Keratinocyte (primary cell): ENCODE data around the gene COQ8A. TPM values are rescaled to one million over a fixed set of nuclear protein-coding genes. Genes with fewer than 3 reads are reported as not detected.

Experiments
- DNase-seq: peaks from one replicate; pipeline ENCODE4 v3.0.0-alpha.2; 2011; ENCODE audit warnings: low read depth, missing footprints, low spot score
- FAIRE-seq: peaks from 2 replicates; lab custom pipeline; 2011; peaks lifted over from hg19 to GRCh38; lab: Jason Lieb, UNC
- H2AFZ ChIP-seq: 2 replicates; pipeline ENCODE4 v1.6.0; 2012; ENCODE audit warnings: low read length, control low read depth, inconsistent platforms; ENCODE audit not compliant: control insufficient read depth
- H3K27ac ChIP-seq: 2 replicates; pipeline ENCODE4 v1.5.1; 2011; ENCODE audit warnings: low read length; ENCODE audit not compliant: control insufficient read depth, insufficient read depth
- H3K27me3 ChIP-seq: 3 replicates; pipeline ENCODE4 v1.6.0; 2011; ENCODE audit warnings: low read length; ENCODE audit not compliant: control insufficient read depth, insufficient read depth; ENCODE audit errors: extremely low read depth
- H3K36me3 ChIP-seq, 2 experiments: 2 replicates in 1 of 2; 3 replicates in 1 of 2; pipeline ENCODE4 v1.5.1; 2011; ENCODE audit warnings: low read length in 2 of 2, mild to moderate bottlenecking in 1 of 2; ENCODE audit not compliant: control insufficient read depth in 2 of 2, insufficient read depth in 2 of 2; ENCODE audit errors: extremely low read depth in 1 of 2
- H3K4me1 ChIP-seq: 3 replicates; pipeline ENCODE4 v1.5.1; 2011; ENCODE audit warnings: low read length; ENCODE audit not compliant: control insufficient read depth, insufficient read depth; ENCODE audit errors: extremely low read depth
- H3K4me2 ChIP-seq: 3 replicates; pipeline ENCODE4 v1.6.0; 2011; ENCODE audit warnings: low read depth, low read length; ENCODE audit not compliant: control insufficient read depth, insufficient read depth; ENCODE audit errors: extremely low read depth
- H3K4me3 ChIP-seq, 3 experiments: fragments of 200-600 bp in 1 of 3; sonication (generic) in 1 of 3; 2 replicates in 2 of 3; 3 replicates in 1 of 3; pipeline ENCODE4 v1.5.1; 2011 to 2016; ENCODE audit warnings: low read length in 3 of 3, mild to moderate bottlenecking in 3 of 3, control low read depth in 2 of 3, inconsistent platforms in 1 of 3, low read depth in 1 of 3, mixed read lengths in 1 of 3, mixed run types in 1 of 3, moderate library complexity in 1 of 3; ENCODE audit not compliant: control insufficient read depth in 2 of 3, insufficient read depth in 2 of 3; ENCODE audit errors: extremely low read depth in 1 of 3
- H3K79me2 ChIP-seq: 2 replicates; pipeline ENCODE4 v1.6.0; 2012; ENCODE audit warnings: low read length; ENCODE audit not compliant: control insufficient read depth, insufficient read depth
- H3K9ac ChIP-seq: 3 replicates; pipeline ENCODE4 v1.6.0; 2011; ENCODE audit warnings: low read length; ENCODE audit not compliant: control insufficient read depth, insufficient read depth; ENCODE audit errors: extremely low read depth
- H3K9me1 ChIP-seq: 3 replicates; pipeline ENCODE4 v1.6.0; 2011; ENCODE audit warnings: low read length; ENCODE audit not compliant: control insufficient read depth, insufficient read depth; ENCODE audit errors: extremely low read depth
- H3K9me3 ChIP-seq: 2 replicates; pipeline ENCODE4 v1.5.1; 2012; ENCODE audit warnings: low read depth, low read length; ENCODE audit not compliant: control insufficient read depth
- H4K20me1 ChIP-seq: 3 replicates; pipeline ENCODE4 v1.6.0; 2011; ENCODE audit warnings: low read length; ENCODE audit not compliant: control insufficient read depth, insufficient read depth; ENCODE audit errors: extremely low read depth
- EZH2 ChIP-seq: IDR thresholded peaks from one replicate; pipeline ENCODE4 v1.6.1; 2012; ENCODE audit warnings: inconsistent platforms, mild to moderate bottlenecking, low read length, moderate library complexity
- dilution Hi-C: fragments of 300-500 bp; cut with MboI; formaldehyde crosslinking; loops from one replicate; pipeline ENCODE4 v1.7.0; 2020; ENCODE audit warnings: low sequenced_read_pairs; ENCODE audit not compliant: extremely low pct_ligation_motif_present
- polyA plus RNA-seq, 5 experiments: library from polyadenylated mRNA; depleted of rRNA in 3 of 5; stranded (reverse) in 3 of 5; stranded (forward) in 1 of 5; unstranded in 1 of 5; fragments of >200 nt; gene quantifications; 1 replicate in 1 of 5; 2 replicates in 3 of 5; 3 replicates in 1 of 5; pipeline versions ENCODE4 v1.2.1 to v1.2.3, GENCODE V29; 2011 to 2012; ENCODE audit warnings: missing spikeins in 2 of 5, low read depth in 1 of 5, low replicate concordance in 1 of 5
- TF ChIP-seq, protein P1 (sequence below), 3 experiments: IDR thresholded peaks in 1 of 3; conservative IDR thresholded peaks in 1 of 3; optimal IDR thresholded peaks in 1 of 3; 2 replicates in 2 of 3; 3 replicates in 1 of 3; pipeline versions ENCODE3 to v1.5.1; 2011; ENCODE audit warnings: low read length in 3 of 3, mild to moderate bottlenecking in 3 of 3, moderate library complexity in 2 of 3, control low read depth in 1 of 3, inconsistent platforms in 1 of 3; ENCODE audit not compliant: insufficient read depth in 2 of 3; ENCODE audit errors: extremely low read depth in 1 of 3

COQ8A gene
- polyA plus RNA-seq, 1 donor (not counting 4 experiments of a cell fraction or from before 2014, with no cell fraction given): 3.8 TPM

- no peaks in the 10 kb centered on the region for H3K36me3 ChIP-seq
- H4K20me1 ChIP-seq: no peaks in the 10 kb centered on the region
- H3K79me2 ChIP-seq: no peaks in the 10 kb centered on the region
- DNase-seq (no peak), FAIRE-seq (peak; percentile 46)
- peak overlapping the region; percentile 86 for H3K9ac ChIP-seq
- H3K27me3 ChIP-seq: peaks cover under 1% of the 10 kb centered on the region
- H3K4me2 ChIP-seq: peak overlapping the region; percentile 95
- no peaks in the 10 kb centered on the region for H3K9me1 ChIP-seq
- peaks cover 16% of the 10 kb centered on the region for H3K4me1 ChIP-seq
- peak overlapping the region; percentile 85 for H3K27ac ChIP-seq
- no peaks in the 10 kb centered on the region for H3K9me3 ChIP-seq
- dilution Hi-C loops: no loop called here
- H3K4me3 ChIP-seq: peak overlapping the region; percentile 48 to 76 (median 64)
- no peak for TF ChIP-seq EZH2
- TF ChIP-seq, protein P1, sequence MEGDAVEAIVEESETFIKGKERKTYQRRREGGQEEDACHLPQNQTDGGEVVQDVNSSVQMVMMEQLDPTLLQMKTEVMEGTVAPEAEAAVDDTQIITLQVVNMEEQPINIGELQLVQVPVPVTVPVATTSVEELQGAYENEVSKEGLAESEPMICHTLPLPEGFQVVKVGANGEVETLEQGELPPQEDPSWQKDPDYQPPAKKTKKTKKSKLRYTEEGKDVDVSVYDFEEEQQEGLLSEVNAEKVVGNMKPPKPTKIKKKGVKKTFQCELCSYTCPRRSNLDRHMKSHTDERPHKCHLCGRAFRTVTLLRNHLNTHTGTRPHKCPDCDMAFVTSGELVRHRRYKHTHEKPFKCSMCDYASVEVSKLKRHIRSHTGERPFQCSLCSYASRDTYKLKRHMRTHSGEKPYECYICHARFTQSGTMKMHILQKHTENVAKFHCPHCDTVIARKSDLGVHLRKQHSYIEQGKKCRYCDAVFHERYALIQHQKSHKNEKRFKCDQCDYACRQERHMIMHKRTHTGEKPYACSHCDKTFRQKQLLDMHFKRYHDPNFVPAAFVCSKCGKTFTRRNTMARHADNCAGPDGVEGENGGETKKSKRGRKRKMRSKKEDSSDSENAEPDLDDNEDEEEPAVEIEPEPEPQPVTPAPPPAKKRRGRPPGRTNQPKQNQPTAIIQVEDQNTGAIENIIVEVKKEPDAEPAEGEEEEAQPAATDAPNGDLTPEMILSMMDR (optimal IDR thresholded peaks at IDR 0.05 in 1 of 3, IDR thresholded peaks at IDR 0.05 in 1 of 3, conservative IDR thresholded peaks at IDR 0.05 in 1 of 3; ENCODE audit: extremely low read depth in 1 of 3, insufficient read depth in 2 of 3, low read length in 3 of 3): no peak
- peak overlapping the region; percentile 93 for H2AFZ ChIP-seq
Observed at GRCh38 chr1:226938903-226939437, 1.1 kb upstream of the COQ8A start.

DNA sequence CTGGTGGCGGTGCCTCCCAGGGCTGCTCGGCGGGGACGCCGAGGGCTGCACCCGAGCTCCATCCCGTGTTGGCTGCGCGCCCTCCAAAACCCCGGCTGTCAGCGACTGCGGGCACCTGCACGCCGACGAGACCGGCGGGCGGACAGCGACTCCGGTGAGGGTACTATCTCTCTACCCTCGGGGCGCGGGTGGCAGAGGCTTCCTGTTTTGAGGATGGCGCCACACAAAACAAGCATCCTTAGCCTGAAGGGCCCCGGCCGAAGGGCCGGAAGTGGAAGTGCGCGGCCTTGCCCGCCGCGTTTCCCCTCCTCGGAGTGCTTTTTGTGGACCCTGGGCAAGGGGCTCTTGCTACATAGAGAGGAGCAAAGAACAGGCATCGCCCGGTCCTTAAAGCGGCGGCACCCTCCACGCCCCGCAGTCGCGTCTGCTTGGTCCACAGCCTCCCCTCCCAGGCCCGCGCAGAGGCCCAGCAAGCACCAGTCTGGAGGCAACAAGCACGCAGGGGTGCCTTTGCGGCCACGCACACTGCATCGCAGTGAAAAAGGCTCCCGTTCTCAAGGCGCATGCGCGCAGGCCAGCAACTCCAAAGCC lies 561 bp upstream of the COQ8A start:
- FAIRE-seq: no peak
- Histone ChIP-seq H3K9me3 (no peaks in the 10 kb centered on the region), H3K9ac (peak overlapping the region; percentile 86), H3K27ac (peak overlapping the region; percentile 85), H2AFZ (peak overlapping the region; percentile 93), H4K20me1 (no peaks in the 10 kb centered on the region), H3K36me3 (no peaks in the 10 kb centered on the region), H3K79me2 (no peaks in the 10 kb centered on the region), H3K4me3 (peak overlapping the region; percentile 48 to 76 (median 64)), H3K4me1 (peaks cover 16% of the 10 kb centered on the region), H3K4me2 (peak overlapping the region; percentile 95), H3K9me1 (no peaks in the 10 kb centered on the region), H3K27me3 (peaks cover 3% of the 10 kb centered on the region)
- DNase-seq: no peak
- TF ChIP-seq, protein P1 (optimal IDR thresholded peaks at IDR 0.05 in 1 of 3, IDR thresholded peaks at IDR 0.05 in 1 of 3, conservative IDR thresholded peaks at IDR 0.05 in 1 of 3; ENCODE audit: extremely low read depth in 1 of 3, insufficient read depth in 2 of 3, low read length in 3 of 3): no peak
- no peak for TF ChIP-seq EZH2
- dilution Hi-C loops: no loop called here
